ENCODE measurements around the gene PRPF19. TPM values are rescaled to one million over a fixed set of nuclear protein-coding genes. Genes with fewer than 3 reads are reported as not detected.

The PRPF19 gene
- polyA plus RNA-seq, 1 donor from 2014 or later = 71.3 TPM

- Histone ChIP-seq H4K20me1 (ENCODE audit: insufficient read depth) (no peaks in the 10 kb centered on the region), H2AFZ (ENCODE audit: low read depth, low read length) (no peak overlapping the region)
Observed at GRCh38 chr11:60859616-60860250, 46.7 kb downstream of the PRPF19 start.

GRCh38 chr11:60858731-60859464, 47.5 kb downstream of the PRPF19 start:
- H3K27ac ChIP-seq (ENCODE audit: low read length) = no peak overlapping the region
- H3K36me3 ChIP-seq (ENCODE audit: insufficient read depth, low read length) = no peaks in the 10 kb centered on the region
- no peak overlapping the region for H3K9ac ChIP-seq (ENCODE audit: low read length)
- no peaks in the 10 kb centered on the region for H3K9me3 ChIP-seq (ENCODE audit: low read length)
- H3K79me2 ChIP-seq (replicated peaks; ENCODE audit: insufficient read depth, low read length) = no peaks in the 10 kb centered on the region
- no peaks in the 10 kb centered on the region for H4K20me1 ChIP-seq (ENCODE audit: insufficient read depth)
- H3K4me3 ChIP-seq (ENCODE audit: low read length) = no peak overlapping the region
- H3K27me3 ChIP-seq (ENCODE audit: insufficient read depth, low read depth, low read length) = no peaks in the 10 kb centered on the region
- H2AFZ ChIP-seq (ENCODE audit: low read depth, low read length) = no peak overlapping the region
- H3K4me2 ChIP-seq (ENCODE audit: low read length) = no peak overlapping the region
- H3K9me2 ChIP-seq (ENCODE audit: insufficient read depth, low read length) = no peaks in the 10 kb centered on the region
- H3F3A ChIP-seq (ENCODE audit: insufficient read depth, low read length, poor library complexity, severe bottlenecking) = no peaks in the 10 kb centered on the region
- TF ChIP-seq TAF1 (IDR thresholded peaks at IDR 0.05; ENCODE audit: low read depth) (no peak), MXI1 (conservative IDR thresholded peaks at IDR 0.05; ENCODE audit: poor library complexity, severe bottlenecking) (no peak), EZH2 (IDR thresholded peaks at IDR 0.05; ENCODE audit: borderline replicate concordance, insufficient read depth, low read length, poor library complexity, severe bottlenecking) (no peak), REST (IDR thresholded peaks at IDR 0.05; ENCODE audit: borderline replicate concordance) (no peak), SMC3 (conservative IDR thresholded peaks at IDR 0.05; ENCODE audit: poor library complexity) (no peak), EP300 (conservative IDR thresholded peaks at IDR 0.05; ENCODE audit: poor library complexity, severe bottlenecking) (no peak), POLR2AphosphoS5 (IDR thresholded peaks at IDR 0.05) (no peak)

More at GRCh38 chr11:60859616-60860250, 46.7 kb downstream of the PRPF19 start:
- Histone ChIP-seq H3F3A (ENCODE audit: insufficient read depth, low read length, poor library complexity, severe bottlenecking) (no peaks in the 10 kb centered on the region), H3K36me3 (ENCODE audit: insufficient read depth, low read length) (no peaks in the 10 kb centered on the region), H3K27ac (ENCODE audit: low read length) (no peak overlapping the region), H3K4me2 (ENCODE audit: low read length) (no peak overlapping the region), H3K79me2 (replicated peaks; ENCODE audit: insufficient read depth, low read length) (no peaks in the 10 kb centered on the region), H3K27me3 (ENCODE audit: insufficient read depth, low read depth, low read length) (no peaks in the 10 kb centered on the region), H3K4me3 (ENCODE audit: low read length) (no peak overlapping the region), H3K9me2 (ENCODE audit: insufficient read depth, low read length) (no peaks in the 10 kb centered on the region), H3K9me3 (ENCODE audit: low read length) (no peaks in the 10 kb centered on the region), H3K9ac (ENCODE audit: low read length) (no peak overlapping the region)
- no peak for TF ChIP-seq REST (IDR thresholded peaks at IDR 0.05; ENCODE audit: borderline replicate concordance)
- no peak for TF ChIP-seq EZH2 (IDR thresholded peaks at IDR 0.05; ENCODE audit: borderline replicate concordance, insufficient read depth, low read length, poor library complexity, severe bottlenecking)
- no peak for TF ChIP-seq CTCF (IDR thresholded peaks at IDR 0.05; ENCODE audit: poor library complexity, severe bottlenecking)
- no peak for TF ChIP-seq SMC3 (conservative IDR thresholded peaks at IDR 0.05; ENCODE audit: poor library complexity)

Data from neural cell (in vitro differentiated cells).